Ovary (tissue), 3 donors: Measurements from ENCODE around the gene NHS.

ENCODE experiments used
- CTCF ChIP-seq, 3 donors: fragments of 450-650 bp in 2 of 3; fragments of 200-600 bp in 1 of 3; IDR thresholded peaks; one replicate each; pipeline versions ENCODE4 v1.5.1 to v1.8.0; 2016 to 2022; ENCODE audit warnings: antibody characterized with exemption in 3 of 3, mild to moderate bottlenecking in 1 of 3
- POLR2A ChIP-seq: fragments of 450-650 bp; IDR thresholded peaks from one replicate; pipeline ENCODE4 v1.6.1; 2017; ENCODE audit warnings: antibody characterized with exemption, mild to moderate bottlenecking, moderate library complexity
- donor health status: DM: no; HTN: no; CAD: no.

DNA sequence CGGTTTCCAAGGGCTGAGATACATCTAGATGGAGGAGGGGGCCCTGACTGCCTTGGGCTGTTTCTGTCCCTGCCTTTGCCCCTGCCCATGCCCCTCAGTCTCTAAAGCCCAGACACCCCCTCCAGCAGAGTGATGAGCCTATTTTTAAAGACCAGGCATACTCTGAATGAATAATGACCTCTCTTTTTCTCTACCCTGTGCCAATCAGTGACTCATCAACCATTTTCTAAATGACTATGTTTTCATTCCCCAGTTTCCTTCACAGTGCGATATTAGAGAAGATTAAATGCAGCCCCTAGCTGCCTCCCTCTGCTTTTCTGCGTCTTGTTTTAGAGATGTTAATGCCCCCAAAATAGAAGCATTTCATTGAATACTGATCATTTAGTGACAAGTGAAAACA lies 15.5 kb upstream of the NHS start:
- no peak for TF ChIP-seq CTCF (IDR thresholded peaks at IDR 0.05)
- no peak for TF ChIP-seq POLR2A
